ENCODE results near the gene KPNA4.
"Not testable (repeated sequence)": the region's sequence is repeated elsewhere in the genome, so short reads cannot be mapped to it uniquely, and the experiment has no call there.

Gene KPNA4

DNA sequence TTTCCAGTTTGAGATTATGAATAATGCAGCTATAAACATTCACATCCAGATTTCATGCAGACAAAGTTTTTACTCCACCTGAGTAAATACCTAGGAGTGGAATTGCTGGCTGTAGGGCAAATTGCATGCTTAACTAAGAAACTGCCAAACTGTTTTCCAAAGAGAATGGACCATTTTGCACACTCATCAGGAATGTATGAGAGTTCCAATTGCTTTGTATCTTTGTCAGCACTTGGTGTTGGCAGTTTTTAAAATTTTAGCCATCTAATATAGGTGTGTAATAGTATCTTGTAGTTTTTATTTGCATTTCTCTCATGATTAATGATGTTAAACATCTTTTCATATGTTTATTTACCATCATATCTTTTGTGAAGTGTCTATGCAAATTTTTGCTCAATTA, 75.2 kb downstream of the KPNA4 start:
- no peak for DNase-seq (ENCODE audit: low spot score)

DNA sequence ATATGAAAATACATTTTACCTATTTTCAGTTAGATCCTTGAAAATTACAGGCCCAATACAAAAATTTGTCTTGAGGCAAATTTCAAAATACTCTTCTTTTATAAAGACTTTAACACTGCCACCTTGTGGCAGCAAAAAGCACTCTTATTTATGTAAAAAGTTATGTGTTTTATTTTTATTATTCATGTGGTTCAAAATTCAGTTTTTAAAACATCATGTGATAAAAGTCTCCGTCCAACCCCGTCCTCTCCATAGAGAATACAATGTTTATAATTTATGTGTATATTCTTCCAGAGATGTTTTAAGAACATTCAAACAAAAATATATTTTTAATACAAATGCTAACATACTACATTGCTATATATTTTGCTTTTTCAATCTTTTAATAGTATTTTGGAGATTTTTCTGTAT, 78.9 kb downstream of the KPNA4 start:
- DNase-seq (ENCODE audit: low spot score), result no peak

GRCh38 chr3:160482796-160483195, 82.6 kb downstream of the KPNA4 start:
- DNase-seq (ENCODE audit: low spot score), result no peak

DNA sequence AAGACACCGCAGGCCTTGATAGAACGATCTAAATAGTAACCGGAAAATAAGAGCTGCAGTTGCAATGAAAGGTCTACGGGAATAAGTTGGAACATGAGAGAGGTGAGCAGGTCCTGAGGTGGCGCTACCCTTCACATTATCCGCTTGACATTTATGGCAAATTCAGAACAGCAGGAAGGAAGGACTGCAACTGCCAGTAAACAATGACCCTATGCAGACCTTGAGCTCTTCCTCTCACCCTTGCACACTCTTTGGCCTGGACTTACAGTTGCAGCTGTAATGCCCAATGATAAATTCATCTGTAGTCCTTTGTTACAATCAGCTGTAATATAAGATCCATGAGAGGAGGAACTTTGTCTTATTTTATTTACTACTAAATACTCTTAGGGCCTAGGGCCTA, 83.5 kb downstream of the KPNA4 start:
- no peak for DNase-seq (ENCODE audit: low spot score)

- no peak for DNase-seq (ENCODE audit: low spot score)
These were observed 84.4 kb downstream of the KPNA4 start for GRCh38 chr3:160480931-160481330.

GRCh38 chr3:160479376-160479775, 86.0 kb downstream of the KPNA4 start:
- no peak for DNase-seq (ENCODE audit: low spot score)

DNA sequence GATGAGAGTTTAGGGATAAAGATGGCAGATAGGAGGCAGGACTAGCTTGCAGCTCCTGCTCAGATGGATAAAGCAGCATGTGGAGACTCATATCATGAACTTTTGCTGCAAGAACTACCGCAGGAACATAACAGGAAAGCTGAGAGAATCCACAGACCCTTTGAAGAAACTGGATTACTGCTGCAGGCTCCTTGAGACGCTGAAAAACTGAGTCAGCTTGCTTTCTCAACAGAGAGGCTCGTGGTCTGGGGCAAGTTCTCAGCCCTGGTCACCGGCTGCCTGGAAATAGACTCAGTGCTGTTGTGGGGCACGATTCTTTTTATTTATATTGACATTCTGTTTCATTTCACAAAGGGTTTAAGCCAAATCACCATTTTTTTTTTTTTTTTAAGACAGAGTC, 87.0 kb downstream of the KPNA4 start:
- no peak for DNase-seq (ENCODE audit: low spot score)

GRCh38 chr3:160477750-160478149, 87.6 kb downstream of the KPNA4 start:
- DNase-seq (ENCODE audit: low spot score), result no peak

DNA sequence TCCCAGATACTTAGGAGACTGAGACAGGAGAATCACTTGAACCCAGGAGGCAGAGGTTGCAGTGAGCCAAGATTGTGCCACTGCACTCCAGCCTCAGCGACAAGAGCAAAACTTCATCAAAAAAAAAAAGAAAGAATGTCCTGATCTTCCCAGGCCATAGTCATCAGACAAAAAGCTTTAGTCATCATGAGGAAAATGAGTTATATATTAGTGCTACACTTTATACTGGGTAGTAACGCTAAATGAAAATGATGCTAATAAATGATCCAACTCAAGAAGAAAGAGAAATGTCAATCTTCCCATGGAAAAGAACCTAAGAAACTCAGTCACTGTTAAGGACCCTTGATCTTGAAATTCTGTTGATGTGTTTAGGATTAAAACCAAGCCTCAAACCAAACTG, 89.5 kb downstream of the KPNA4 start:
- DNase-seq (ENCODE audit: low spot score), result no peak

GRCh38 chr3:160475153-160475552, 90.2 kb downstream of the KPNA4 start:
- no peak for DNase-seq (ENCODE audit: low spot score)

DNA sequence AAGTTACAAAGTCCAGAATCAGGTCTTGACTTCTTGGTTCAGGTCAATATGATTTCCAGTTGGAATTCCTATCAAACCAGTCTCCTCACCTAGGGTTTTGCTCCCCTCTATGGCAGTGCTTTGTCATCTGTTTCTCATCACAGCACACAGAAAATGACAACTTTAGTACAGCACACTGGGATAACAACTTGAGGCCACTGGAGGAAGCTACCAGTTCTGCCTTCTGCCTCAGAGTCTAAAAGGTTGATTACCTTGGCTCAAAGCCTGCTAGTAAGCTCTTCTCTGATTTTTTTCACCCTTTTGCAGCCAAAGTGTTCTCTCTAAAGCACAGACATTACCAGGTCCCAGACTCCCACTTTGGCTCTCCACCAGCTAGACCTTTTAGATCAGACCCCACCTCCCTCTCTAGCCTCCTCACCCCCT, 90.9 kb downstream of the KPNA4 start:
- DNase-seq (ENCODE audit: low spot score), result no peak

DNA sequence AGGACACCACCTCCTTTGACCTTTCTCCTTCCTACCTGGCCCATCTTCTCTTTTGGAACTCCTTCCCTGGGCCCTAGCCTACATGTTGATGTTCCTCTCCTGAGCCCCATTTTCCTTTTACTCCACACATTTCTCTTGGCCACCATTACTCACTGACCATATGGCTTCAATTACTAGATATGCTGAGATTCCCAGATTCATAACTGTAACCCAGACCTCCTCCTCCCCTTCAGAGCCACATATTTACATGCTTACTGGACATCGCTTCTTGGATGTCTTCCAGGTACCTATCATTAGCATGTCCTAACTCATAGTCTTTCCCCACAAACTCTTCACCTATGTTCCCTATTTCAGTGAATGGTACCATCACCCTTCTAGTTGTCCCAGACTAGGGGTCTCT, 91.4 kb downstream of the KPNA4 start:
- DNase-seq (ENCODE audit: low spot score), result no peak

GRCh38 chr3:160473221-160473620, 92.2 kb downstream of the KPNA4 start:
- no peak for DNase-seq (ENCODE audit: low spot score)

DNA sequence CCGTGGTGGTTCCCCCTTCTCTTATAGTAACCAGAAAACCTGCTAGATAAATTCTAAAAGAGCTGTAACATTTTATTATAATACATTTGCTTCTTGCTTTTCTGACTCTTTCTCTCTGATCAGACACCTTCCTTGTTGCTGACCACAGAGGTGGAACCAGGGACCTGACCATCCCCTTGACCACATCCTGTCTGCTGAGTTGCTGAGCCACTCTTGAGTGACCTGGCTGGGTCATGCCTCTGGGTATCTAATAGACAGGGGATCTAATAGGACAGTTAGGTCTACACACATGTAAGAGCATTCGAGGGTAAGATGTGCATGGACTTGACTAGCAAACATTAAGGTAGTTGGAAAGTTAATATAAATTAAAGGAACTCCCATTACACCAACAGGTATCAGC, 93.0 kb downstream of the KPNA4 start:
- no peak for DNase-seq (ENCODE audit: low spot score)

GRCh38 chr3:160471892-160472291, 93.5 kb downstream of the KPNA4 start:
- DNase-seq (ENCODE audit: low spot score), result no peak

- no peak for DNase-seq (ENCODE audit: low spot score)
These were observed 95.2 kb downstream of the KPNA4 start for GRCh38 chr3:160470181-160470580.

DNA sequence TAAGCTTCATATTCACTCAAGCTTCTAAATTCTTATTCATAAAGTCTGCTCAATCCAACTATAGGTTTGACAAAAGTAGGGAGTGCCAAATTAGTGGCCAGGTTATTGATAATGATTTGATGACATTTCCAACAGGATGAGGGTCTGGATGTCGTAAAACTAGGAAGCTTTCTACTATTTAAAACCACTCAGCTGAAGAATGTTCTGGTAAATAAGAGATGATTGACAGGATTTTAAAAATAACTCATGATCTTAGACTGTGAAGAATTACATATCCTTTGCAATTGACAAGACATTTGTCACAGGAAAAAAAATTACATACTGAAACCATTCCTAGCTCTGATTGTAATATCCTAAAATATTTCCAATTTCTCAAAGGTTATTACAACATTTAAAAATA, 100.4 kb downstream of the KPNA4 start:
- no peak for DNase-seq (ENCODE audit: low spot score)

GRCh38 chr3:160464321-160464720, 101.0 kb downstream of the KPNA4 start:
- no peak for DNase-seq (ENCODE audit: low spot score)

- DNase-seq (ENCODE audit: low spot score), result no peak
These were observed 105.3 kb downstream of the KPNA4 start for GRCh38 chr3:160460033-160460432.

DNA sequence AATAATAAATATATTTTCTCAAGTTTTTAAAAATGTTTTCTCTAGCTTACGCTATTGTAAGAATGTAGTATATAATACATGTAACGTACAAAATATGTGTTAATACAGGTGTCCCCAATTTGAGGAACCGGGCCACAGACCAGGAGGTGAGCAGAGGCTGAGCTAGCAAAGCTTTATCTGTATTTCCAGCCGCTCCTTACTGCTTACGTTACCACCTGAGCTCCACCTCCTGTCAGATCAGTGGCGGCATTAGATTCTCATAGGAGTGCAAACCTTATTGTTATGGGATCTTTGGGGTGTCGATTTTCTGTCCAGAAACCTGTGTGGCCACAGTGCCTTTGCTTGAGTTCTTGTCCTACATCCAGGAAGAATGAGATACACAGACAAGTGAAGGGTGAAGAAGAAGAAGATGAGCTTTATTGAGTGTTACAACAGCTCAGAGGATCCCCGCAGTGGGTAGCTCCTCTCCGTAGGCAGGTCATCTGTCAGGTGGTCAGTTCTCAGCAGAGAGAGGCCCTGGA, 105.9 kb downstream of the KPNA4 start:
- DNase-seq (ENCODE audit: low spot score), result no peak

GRCh38 chr3:160458151-160458550, 107.2 kb downstream of the KPNA4 start:
- no peak for DNase-seq (ENCODE audit: low spot score)

GRCh38 chr3:160455846-160456245, 109.5 kb downstream of the KPNA4 start:
- DNase-seq (ENCODE audit: low spot score), result no peak

- DNase-seq (ENCODE audit: low spot score), result no peak
These were observed 110.4 kb downstream of the KPNA4 start for GRCh38 chr3:160454995-160455394.

DNA sequence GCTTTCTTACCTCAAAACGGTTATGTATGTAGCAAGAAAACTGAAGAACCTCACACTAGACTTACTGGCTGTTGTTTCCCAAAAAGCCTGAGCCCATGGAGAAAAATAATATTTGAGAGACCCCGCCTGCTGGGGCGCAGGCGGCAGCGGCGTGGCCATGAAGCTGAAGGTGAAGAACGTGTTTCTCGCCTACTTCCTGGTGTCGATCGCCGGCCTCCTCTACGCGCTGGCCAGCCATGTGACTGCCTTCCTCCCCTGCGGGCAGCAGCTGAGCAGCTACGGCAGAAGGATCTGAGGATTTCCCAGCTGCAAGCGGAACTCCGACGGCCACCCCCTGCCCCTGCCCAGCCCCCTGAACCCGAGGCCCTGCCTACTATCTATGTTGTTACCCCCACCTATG, 113.1 kb downstream of the KPNA4 start:
- not testable (repeated sequence) for DNase-seq (ENCODE audit: low spot score)

DNA sequence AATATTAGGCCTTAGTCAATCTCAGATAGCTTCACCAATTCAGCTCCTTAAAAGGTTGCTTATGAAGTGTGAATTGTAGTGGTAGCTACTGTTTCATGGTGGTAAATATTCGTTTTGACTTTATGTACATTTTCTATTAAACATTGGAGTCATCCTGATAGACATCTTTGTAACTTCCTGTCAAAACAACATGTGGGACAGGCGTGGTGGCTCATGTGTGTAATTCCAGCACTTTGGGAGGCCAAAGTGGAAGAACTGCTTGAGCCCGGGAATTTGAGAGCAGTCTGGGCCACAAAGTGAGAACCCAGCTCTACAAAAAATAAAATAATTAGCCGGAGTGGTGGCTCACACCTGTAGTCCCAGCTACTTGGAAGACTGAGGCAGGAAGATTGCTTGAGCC, 113.8 kb downstream of the KPNA4 start:
- no peak for DNase-seq (ENCODE audit: low spot score)
